Activated CD4-positive, alpha-beta memory T cell treated with anti-CD3 and anti-CD28 coated beads, Interleukin-2, amount 10 ng/mL, durations not matched to agents 7 days and 5 days (primary cell): ENCODE measurements around the gene DMPK. TPM values are rescaled to one million over a fixed set of nuclear protein-coding genes. Genes with fewer than 3 reads are reported as not detected.

ENCODE experiments used
- CTCF ChIA-PET: fragments of 350-600 bp; sonication (Branson Sonifier 250); formaldehyde crosslinking; loops from one replicate; lab custom pipeline; 2021; ENCODE audit warnings: antibody characterized with exemption, inconsistent platforms; lab: Charles Lee
- POLR2A ChIA-PET: fragments of 350-600 bp; sonication (Branson Sonifier 250); formaldehyde crosslinking; loops from one replicate; lab custom pipeline; 2021; ENCODE audit warnings: antibody characterized with exemption; lab: Charles Lee
- DNase-seq: peaks from one replicate; pipeline ENCODE4 v3.0.0-alpha.2; 2020
- H3K27ac Mint-ChIP-seq: one replicate; pipeline ENCODE4 v1.8.0; 2021; ENCODE audit warnings: mild to moderate bottlenecking, mixed read lengths
- H3K27me3 Mint-ChIP-seq: one replicate; pipeline ENCODE4 v1.8.0; 2021; ENCODE audit warnings: mixed read lengths
- H3K36me3 Mint-ChIP-seq: one replicate; pipeline ENCODE4 v1.8.0; 2021; ENCODE audit warnings: low read depth, mixed read lengths
- H3K4me1 Mint-ChIP-seq: one replicate; pipeline ENCODE4 v1.8.0; 2021; ENCODE audit warnings: mixed read lengths
- H3K4me3 Mint-ChIP-seq: one replicate; pipeline ENCODE4 v1.8.0; 2021; ENCODE audit warnings: mild to moderate bottlenecking, mixed read lengths
- H3K9me3 Mint-ChIP-seq: one replicate; pipeline ENCODE4 v1.8.0; 2021; ENCODE audit warnings: mixed read lengths
- total RNA-seq, 2 experiments: library from RNA; stranded (reverse); gene quantifications; one replicate each; pipeline ENCODE4 v1.2.3, GENCODE V29; 2021

The DMPK gene
- total RNA-seq, 2 experiments from 2014 or later = 29.5 to 32.5 TPM

DNA sequence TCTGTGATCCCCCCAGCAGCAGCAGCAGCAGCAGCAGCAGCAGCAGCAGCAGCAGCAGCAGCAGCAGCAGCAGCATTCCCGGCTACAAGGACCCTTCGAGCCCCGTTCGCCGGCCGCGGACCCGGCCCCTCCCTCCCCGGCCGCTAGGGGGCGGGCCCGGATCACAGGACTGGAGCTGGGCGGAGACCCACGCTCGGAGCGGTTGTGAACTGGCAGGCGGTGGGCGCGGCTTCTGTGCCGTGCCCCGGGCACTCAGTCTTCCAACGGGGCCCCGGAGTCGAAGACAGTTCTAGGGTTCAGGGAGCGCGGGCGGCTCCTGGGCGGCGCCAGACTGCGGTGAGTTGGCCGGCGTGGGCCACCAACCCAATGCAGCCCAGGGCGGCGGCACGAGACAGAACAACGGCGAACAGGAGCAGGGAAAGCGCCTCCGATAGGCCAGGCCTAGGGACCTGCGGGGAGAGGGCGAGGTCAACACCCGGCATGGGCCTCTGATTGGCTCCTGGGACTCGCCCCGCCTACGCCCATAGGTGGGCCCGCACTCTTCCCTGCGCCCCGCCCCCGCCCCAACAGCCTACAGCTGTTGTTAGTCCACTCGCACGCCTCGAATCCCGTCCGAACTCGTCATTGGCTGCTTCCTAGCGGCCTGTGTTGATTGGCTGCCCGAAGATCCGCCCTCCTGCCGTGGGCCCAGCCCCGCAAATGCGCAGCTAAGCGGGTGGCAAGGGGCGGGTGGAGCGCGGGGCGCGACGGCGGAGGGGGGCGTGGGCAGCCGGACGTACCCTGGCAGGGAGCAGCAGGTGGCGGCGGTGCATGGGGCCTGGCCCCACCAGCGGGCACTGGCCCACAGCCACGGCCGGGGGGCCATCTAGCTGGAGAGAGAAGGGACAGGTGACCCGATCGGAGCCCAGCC lies 11.8 kb downstream of the DMPK start:
- H3K4me1 Mint-ChIP-seq = peaks cover 18% of the 10 kb centered on the region
- CTCF ChIA-PET = interaction anchor here (0.7 to 7.4 kb wide), 31 partner anchors 9 to 498 kb away, joined by 3 to 212 read pairs (median 5); partner anchors contain the start of genes DMPK, DMWD, FBXO46 and FOXA3
- peak overlapping the region; percentile 79 for H3K4me3 Mint-ChIP-seq
- H3K27ac Mint-ChIP-seq = peak overlapping the region; percentile 68
- H3K9me3 Mint-ChIP-seq = no peaks in the 10 kb centered on the region
- POLR2A ChIA-PET = interaction anchor here (1.0 to 3.6 kb wide), 10 partner anchors 8 to 116 kb away, joined by 3 to 32 read pairs (median 5); partner anchors contain the start of genes DMWD, FOXA3, IRF2BP1 and QPCTL
- peaks cover 5% of the 10 kb centered on the region for H3K36me3 Mint-ChIP-seq
- DNase-seq = peak; percentile 91
- peaks cover 15% of the 10 kb centered on the region for H3K27me3 Mint-ChIP-seq

DNA sequence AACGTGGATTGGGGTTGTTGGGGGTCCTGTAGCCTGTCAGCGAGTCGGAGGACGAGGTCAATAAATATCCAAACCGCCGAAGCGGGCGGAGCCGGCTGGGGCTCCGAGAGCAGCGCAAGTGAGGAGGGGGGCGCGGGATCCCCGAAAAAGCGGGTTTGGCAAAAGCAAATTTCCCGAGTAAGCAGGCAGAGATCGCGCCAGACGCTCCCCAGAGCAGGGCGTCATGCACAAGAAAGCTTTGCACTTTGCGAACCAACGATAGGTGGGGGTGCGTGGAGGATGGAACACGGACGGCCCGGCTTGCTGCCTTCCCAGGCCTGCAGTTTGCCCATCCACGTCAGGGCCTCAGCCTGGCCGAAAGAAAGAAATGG lies 12.5 kb downstream of the DMPK start:
- Mint-ChIP-seq H3K4me1 (peaks cover 18% of the 10 kb centered on the region), H3K4me3 (peak overlapping the region; percentile 79), H3K9me3 (no peaks in the 10 kb centered on the region), H3K27me3 (peaks cover 17% of the 10 kb centered on the region), H3K27ac (peak overlapping the region; percentile 85), H3K36me3 (peaks cover 5% of the 10 kb centered on the region)
- ChIA-PET CTCF (interaction anchor here (0.6 to 7.4 kb wide), 42 partner anchors 10 to 578 kb away, joined by 3 to 212 read pairs (median 4); partner anchors contain the start of genes DMPK, DMWD, FBXO46 and FOSB), POLR2A (interaction anchor here (1.2 to 3.6 kb wide), 9 partner anchors 9 to 116 kb away, joined by 3 to 32 read pairs (median 8); partner anchors contain the start of genes DMWD, FOXA3, IRF2BP1 and QPCTL)
- no peak for DNase-seq

DNA sequence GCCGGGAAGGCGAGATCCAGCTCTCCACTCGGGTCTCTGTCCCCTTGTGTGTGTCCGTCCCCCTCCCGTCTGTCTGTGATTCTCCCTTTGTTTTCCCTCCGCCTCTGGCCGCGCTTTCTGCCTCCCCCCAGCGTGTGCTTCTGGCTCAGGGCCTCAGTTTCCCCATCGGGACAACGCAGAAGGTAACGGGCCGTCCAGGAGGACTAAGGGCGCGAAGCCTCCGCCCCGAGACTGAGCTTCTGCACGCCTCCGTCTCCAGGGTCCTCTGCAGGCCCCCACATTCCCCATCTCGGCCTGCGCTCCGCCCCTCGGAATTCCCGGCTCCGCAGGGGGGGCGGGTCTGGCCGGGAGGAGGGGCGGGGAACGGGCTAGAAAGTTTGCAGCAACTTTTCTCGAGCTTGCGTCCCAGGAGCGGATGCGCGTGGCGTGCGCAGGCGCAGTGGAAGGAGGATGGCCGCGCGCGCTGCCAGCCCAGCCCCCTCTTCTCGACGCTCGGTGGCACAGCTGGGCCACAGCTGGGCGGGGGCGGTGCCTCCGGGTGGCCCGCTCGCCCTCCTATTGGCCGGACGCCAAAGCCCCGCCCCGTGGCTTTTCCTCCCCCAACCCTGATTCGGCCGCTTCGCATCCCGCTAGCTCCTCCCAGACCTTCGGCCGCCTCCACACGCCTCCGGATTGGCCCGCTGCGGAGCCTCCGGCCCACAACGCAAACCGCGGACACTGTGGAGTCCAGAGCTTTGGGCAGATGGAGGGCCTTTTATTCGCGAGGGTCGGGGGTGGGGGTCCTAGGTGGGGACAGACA lies 13.1 kb downstream of the DMPK start, which contains the start of gene SIX5:
SIX5 (minus strand) TSS at position 269 of the 799 bp plus-strand sequence. CDS start 408 bp downstream, outside the sequence.
- H3K4me1 Mint-ChIP-seq = peaks cover 18% of the 10 kb centered on the region
- ChIA-PET POLR2A (interaction anchor here (0.5 to 3.6 kb wide), 15 partner anchors 10 to 244 kb away, joined by 3 to 32 read pairs (median 6); partner anchors contain the start of genes DMWD, FBXO46, FOXA3 and IRF2BP1), CTCF (interaction anchor here (0.6 to 7.4 kb wide), 49 partner anchors 10 to 579 kb away, joined by 3 to 212 read pairs (median 4); partner anchors contain the start of genes DMPK, DMWD, FBXO46 and FOSB)
- peak within 1 kb of the TSS; percentile 85 for H3K27ac Mint-ChIP-seq
- H3K4me3 Mint-ChIP-seq = peak within 1 kb of the TSS; percentile 79
- peaks cover 18% of the 10 kb centered on the region for H3K27me3 Mint-ChIP-seq
- no peaks in the 10 kb centered on the region for H3K9me3 Mint-ChIP-seq
- peaks cover 5% of the 10 kb centered on the region for H3K36me3 Mint-ChIP-seq
- peak; percentile 97 for DNase-seq

DNA sequence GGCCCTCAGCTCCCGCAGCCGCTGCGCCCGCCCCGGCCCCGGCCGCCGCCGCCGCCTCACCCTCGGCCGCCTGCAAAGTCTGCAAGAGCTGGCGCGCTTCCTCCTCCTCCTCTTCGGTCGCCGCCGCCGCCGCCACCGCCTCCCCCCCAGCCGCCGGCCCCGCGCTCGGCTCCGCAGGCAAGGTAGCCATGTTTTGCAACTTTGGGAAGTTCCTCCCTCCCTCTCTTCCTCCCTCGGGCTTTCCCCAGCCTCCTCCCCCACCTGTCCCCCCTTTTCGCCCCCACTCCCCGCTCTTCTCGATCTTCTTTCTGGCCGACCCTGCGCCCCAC lies 13.7 kb downstream of the DMPK start:
- peaks cover 18% of the 10 kb centered on the region for H3K4me1 Mint-ChIP-seq
- no peak overlapping the region for H3K27ac Mint-ChIP-seq
- H3K9me3 Mint-ChIP-seq = no peaks in the 10 kb centered on the region
- POLR2A ChIA-PET = interaction anchor here (0.8 to 3.6 kb wide), 11 partner anchors 10 to 135 kb away, joined by 3 to 32 read pairs (median 8); partner anchors contain the start of genes DMWD, FBXO46, FOXA3 and QPCTL
- peaks cover 18% of the 10 kb centered on the region for H3K27me3 Mint-ChIP-seq
- peak; percentile 56 for DNase-seq
- peaks cover 5% of the 10 kb centered on the region for H3K36me3 Mint-ChIP-seq
- H3K4me3 Mint-ChIP-seq = peak overlapping the region; percentile 79
- CTCF ChIA-PET = interaction anchor here (0.6 to 7.4 kb wide), 25 partner anchors 11 to 310 kb away, joined by 3 to 212 read pairs (median 6); partner anchors contain the start of genes DMWD, FBXO46, FOXA3 and IRF2BP1

DNA sequence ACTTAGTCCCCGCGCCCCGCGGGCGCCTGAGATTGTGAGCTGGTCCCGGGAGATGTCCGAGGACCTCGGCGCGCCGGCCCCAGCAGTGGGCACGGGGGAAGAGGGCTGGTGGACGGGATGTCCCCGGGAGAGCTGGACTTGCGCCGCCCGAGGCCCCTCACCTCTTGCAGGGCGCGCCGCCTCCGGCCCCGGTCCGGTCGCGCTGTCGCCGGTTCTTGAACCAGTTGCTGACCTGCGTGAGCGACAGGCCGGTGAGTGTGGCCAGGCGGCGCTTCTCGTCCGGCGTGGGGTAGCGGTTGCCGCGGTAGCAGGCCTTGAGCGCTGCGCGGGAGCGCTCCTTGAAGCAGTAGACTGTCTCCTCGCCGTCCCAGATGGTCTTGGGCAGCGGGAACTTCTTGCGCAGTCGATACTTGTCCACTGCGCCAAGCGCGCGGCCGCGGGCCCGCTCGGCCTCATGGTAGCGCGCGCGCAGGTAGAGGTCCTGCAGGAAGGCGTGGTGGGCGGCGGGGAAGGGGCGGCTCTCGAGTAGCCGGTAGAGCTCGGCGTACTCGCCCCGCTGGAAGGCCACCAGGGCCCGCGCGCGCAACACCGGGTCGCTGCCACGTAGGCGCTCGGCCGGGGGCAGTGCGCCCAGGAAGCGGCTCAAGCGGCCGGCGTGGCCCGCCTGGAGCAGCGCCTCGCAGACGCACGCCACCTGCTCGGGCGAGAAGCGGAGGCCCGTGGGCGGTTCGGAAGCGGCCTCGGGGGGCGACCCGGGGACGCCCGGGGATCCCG lies 14.2 kb downstream of the DMPK start:
- H3K4me1 Mint-ChIP-seq = peaks cover 18% of the 10 kb centered on the region
- POLR2A ChIA-PET = interaction anchor here (0.8 to 3.6 kb wide), 10 partner anchors 11 to 135 kb away, joined by 3 to 32 read pairs (median 8); partner anchors contain the start of genes DMWD, FBXO46, FOXA3 and QPCTL
- H3K27me3 Mint-ChIP-seq = peaks cover 18% of the 10 kb centered on the region
- H3K9me3 Mint-ChIP-seq = no peaks in the 10 kb centered on the region
- no peak overlapping the region for H3K27ac Mint-ChIP-seq
- peaks cover 5% of the 10 kb centered on the region for H3K36me3 Mint-ChIP-seq
- CTCF ChIA-PET = interaction anchor here (1.1 to 7.4 kb wide), 11 partner anchors 11 to 261 kb away, joined by 3 to 212 read pairs (median 24); partner anchors contain the start of genes DMWD, FBXO46 and MEIOSIN
- no peak for DNase-seq
- H3K4me3 Mint-ChIP-seq = peak overlapping the region; percentile 53

DNA sequence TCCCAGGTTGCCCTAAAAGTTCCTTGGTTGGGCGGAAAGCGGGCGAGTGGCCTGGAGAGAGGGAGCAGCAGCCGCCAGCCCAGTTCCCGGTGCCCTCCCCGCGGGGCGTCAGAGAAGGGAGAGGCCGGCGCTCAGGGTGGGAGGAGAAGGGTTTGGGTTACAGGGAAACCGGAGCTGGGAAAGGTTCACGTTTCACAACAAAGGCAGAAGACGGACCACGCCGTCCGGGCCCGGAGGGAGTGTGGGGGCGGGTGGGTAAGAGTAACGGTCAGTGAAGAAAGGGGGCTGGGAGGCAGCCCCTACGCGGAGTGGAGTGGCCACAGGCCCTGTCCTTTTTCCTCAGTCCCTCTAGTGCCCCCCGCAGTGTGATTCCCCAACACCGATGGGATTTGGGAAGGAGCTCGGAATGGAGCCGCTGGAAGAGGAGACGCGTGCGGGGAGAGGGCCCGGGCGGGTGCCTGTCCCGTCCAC lies 14.8 kb downstream of the DMPK start:
- Mint-ChIP-seq H3K27ac (no peak overlapping the region), H3K9me3 (no peaks in the 10 kb centered on the region), H3K36me3 (peaks cover 5% of the 10 kb centered on the region), H3K4me1 (peaks cover 18% of the 10 kb centered on the region), H3K27me3 (peaks cover 18% of the 10 kb centered on the region), H3K4me3 (peak overlapping the region; percentile 27)
- DNase-seq = no peak
- POLR2A ChIA-PET = interaction anchor here (1.0 kb wide), 1 partner anchor 51 kb away, joined by 3 read pairs; no protein-coding TSS in a partner anchor
- CTCF ChIA-PET = no interaction called here

DNA sequence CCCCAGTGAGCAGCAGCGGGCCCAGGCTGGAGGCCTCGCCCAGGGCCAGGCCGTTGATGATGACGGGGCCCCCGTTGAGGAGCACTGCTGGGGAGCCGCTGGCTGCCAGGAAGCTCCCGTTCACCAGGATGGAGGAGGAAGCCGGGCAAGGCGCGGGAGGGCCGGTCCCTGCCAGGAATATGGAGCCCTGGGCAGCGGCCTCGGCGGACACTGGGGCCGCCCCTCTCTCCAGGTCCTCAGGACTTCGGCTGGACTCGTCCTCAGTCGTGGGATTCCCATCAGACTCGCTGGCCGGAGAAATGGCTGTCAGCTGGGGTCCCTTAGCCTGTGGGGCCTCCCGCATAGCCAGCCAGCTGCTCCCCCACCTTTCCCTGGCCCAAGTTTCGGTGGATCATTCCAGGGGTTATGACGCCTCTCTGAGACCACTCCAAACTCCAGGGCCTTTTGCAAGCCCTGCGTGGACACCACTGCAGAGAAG lies 15.4 kb downstream of the DMPK start:
- ChIA-PET POLR2A (interaction anchor here (1.0 kb wide), 1 partner anchor 50 kb away, joined by 3 read pairs; no protein-coding TSS in a partner anchor), CTCF (no interaction called here)
- no peak overlapping the region for H3K27ac Mint-ChIP-seq
- DNase-seq = no peak
- peaks cover 18% of the 10 kb centered on the region for H3K27me3 Mint-ChIP-seq
- no peak overlapping the region for H3K4me3 Mint-ChIP-seq
- peaks cover 18% of the 10 kb centered on the region for H3K4me1 Mint-ChIP-seq
- H3K9me3 Mint-ChIP-seq = no peaks in the 10 kb centered on the region
- H3K36me3 Mint-ChIP-seq = peaks cover 5% of the 10 kb centered on the region

DNA sequence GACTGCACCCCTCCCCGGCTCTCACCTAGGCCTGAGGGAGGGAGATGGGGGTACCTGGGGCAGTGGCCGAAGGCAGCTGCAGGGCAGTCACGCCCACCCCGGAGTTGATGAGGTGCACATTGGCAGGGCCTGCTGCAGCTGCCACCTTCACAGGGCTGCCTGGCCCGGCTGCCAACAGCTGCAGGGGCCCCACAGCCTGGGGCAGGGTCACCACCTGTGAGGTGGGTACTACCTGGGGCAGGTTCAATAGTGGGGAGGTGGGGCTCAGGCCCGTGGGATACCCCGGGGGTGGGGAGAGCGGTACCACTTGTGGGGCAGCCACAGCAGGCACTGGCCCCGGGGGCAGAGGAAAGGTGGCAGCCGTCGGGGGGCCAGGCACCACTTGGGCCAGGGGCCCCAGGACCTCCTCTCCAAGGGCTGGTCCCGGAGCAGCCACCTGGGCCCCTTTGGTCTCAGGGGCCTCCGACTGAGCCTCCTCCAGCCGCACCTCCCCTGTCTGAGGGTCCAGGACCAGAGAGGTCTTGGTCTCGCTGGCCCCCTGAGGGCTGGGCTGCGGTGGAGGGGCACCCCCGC lies 15.9 kb downstream of the DMPK start:
- no peaks in the 10 kb centered on the region for H3K9me3 Mint-ChIP-seq
- H3K4me3 Mint-ChIP-seq = no peak overlapping the region
- peaks cover 18% of the 10 kb centered on the region for H3K27me3 Mint-ChIP-seq
- no peak overlapping the region for H3K27ac Mint-ChIP-seq
- POLR2A ChIA-PET = no interaction called here
- peaks cover 18% of the 10 kb centered on the region for H3K4me1 Mint-ChIP-seq
- no peak for DNase-seq
- peaks cover 5% of the 10 kb centered on the region for H3K36me3 Mint-ChIP-seq
- CTCF ChIA-PET = no interaction called here

DNA sequence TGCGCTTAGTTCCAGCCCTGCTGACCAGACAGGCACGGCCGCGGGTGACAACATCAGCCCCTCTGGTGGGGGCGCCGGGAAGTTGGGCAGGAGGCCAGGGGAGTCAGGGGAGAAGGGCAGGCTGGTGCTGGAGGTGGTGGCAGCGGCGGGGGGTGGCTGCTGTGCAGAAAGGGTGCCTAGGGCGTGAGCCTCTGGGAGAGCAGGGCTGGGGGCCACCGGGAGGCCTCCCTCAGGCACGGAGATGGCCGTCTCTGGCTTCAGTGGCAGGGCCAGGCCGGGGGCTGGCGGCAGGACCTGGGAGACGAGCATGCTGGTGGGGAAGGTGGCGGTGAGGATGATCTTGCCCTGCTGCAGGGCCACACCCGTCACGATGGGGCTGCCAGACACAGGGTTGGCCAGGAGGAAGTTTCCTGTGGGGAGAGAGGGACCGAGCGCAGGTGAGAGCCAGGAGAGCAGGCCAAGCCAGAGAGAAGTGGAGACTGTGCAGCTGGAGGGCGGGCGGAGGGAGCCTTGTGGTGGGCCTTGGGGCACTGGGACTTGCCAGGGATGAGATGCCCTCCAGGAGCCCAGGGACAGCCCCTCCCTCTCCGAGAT lies 16.5 kb downstream of the DMPK start:
- ChIA-PET CTCF (no interaction called here), POLR2A (no interaction called here)
- H3K27ac Mint-ChIP-seq = no peak overlapping the region
- no peaks in the 10 kb centered on the region for H3K9me3 Mint-ChIP-seq
- H3K4me3 Mint-ChIP-seq = no peak overlapping the region
- no peak for DNase-seq
- peaks cover 18% of the 10 kb centered on the region for H3K27me3 Mint-ChIP-seq
- H3K36me3 Mint-ChIP-seq = peaks cover 2% of the 10 kb centered on the region
- peaks cover 14% of the 10 kb centered on the region for H3K4me1 Mint-ChIP-seq

DNA sequence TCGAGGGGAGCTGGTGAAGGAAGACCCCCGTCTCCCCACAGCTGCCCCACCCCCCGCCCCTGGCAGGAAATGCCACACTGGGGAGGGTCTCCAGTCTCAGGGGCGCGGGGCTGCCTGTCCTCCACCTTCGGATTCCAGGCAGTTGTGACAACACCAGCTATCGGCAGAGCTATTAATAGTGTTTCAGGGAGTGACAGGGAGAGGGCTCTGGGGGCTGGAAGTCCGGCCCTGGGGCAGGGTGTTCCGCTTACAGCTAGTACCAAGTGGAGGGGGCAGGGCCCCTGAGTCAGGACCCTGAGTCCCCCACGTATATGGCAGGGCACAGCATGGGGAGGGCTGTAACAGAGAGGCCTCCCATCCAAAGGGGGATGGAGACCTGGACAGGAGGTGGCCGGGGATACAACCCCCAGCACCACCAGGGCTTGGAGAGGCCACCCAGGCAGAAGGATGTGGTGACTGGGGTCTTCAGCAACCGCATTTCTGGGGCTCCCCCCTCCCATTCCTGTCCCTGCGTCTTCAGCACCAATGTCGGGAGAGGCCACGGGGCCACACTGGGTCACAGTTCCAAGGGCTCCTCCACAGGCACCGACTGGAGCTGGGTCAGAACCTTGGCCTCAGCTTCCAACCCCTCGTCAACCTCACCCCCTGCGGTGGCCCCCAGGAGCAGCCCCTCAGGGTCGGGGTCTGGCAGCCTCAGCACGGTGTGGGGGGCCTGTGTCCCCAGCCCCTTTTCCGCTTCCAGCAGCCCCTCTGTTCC lies 17.2 kb downstream of the DMPK start:
- ChIA-PET CTCF (no interaction called here), POLR2A (no interaction called here)
- H3K27me3 Mint-ChIP-seq = peaks cover 18% of the 10 kb centered on the region
- H3K4me1 Mint-ChIP-seq = peaks cover 8% of the 10 kb centered on the region
- H3K9me3 Mint-ChIP-seq = no peaks in the 10 kb centered on the region
- no peaks in the 10 kb centered on the region for H3K36me3 Mint-ChIP-seq
- DNase-seq = no peak
- H3K4me3 Mint-ChIP-seq = no peak overlapping the region
- no peak overlapping the region for H3K27ac Mint-ChIP-seq
